Measurements from ENCODE around the gene MORF4L2. TPM values are rescaled to one million over a fixed set of nuclear protein-coding genes. Genes with fewer than 3 reads are reported as not detected.

MORF4L2 gene
- total RNA-seq, 2 experiments from 2014 or later, result 201 to 212 TPM

DNA sequence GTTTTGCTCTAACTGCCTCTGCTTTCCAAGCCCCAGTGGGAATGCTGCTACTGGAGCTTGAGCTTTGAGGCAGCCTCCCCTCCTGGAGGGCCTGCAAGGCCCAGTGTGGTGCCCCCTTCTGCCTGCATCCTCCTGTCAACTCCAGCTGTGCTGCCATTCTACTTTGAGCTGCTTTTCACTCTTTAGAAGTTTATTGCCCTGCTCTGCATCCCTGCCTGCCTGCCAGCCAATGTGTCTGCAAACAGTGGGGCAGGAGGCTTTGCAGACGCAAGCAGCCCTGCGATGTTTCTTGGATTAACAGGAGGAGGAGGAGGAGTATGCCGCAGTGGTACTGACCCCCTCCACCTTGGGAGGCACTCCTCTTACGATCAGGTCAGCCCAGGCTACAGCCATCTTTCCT is 40.6 kb upstream of the MORF4L2 start:
- intact Hi-C loops (cut with DNase I, micrococcal nuclease), result no loop called here

GRCh38 chrX:103726477-103726876 is 40.0 kb upstream of the MORF4L2 start:
- DNase-seq, result no peak
- intact Hi-C loops (cut with DNase I, micrococcal nuclease), result no loop called here
- CTCF ChIA-PET, result no interaction called here
- Histone ChIP-seq H3K27me3 (ENCODE audit: control insufficient read depth in 1 of 2, insufficient read depth in 2 of 2, low read length in 2 of 2) (no peaks in the 10 kb centered on the region), H3K4me3 (ENCODE audit: low read length) (no peak overlapping the region), H3K36me3 (ENCODE audit: insufficient read depth, low read length) (no peaks in the 10 kb centered on the region), H3K9me3 (ENCODE audit: control insufficient read depth in 1 of 2, insufficient read depth in 1 of 2, low read length in 2 of 2) (no peaks in the 10 kb centered on the region), H3K4me1 (ENCODE audit: insufficient read depth, low read length) (no peaks in the 10 kb centered on the region), H3K27ac (ENCODE audit: low read depth in 1 of 2, low read length in 2 of 2) (no peak overlapping the region)
- H3K36me3 Mint-ChIP-seq (ENCODE audit: low read depth), result no peaks in the 10 kb centered on the region
- H3K9me3 Mint-ChIP-seq, result no peaks in the 10 kb centered on the region
- no peak overlapping the region for H3K4me3 Mint-ChIP-seq
- H3K4me1 Mint-ChIP-seq (ENCODE audit: low read depth), result no peaks in the 10 kb centered on the region
- H3K27me3 Mint-ChIP-seq, result no peaks in the 10 kb centered on the region
- TF ChIP-seq, protein P1, sequence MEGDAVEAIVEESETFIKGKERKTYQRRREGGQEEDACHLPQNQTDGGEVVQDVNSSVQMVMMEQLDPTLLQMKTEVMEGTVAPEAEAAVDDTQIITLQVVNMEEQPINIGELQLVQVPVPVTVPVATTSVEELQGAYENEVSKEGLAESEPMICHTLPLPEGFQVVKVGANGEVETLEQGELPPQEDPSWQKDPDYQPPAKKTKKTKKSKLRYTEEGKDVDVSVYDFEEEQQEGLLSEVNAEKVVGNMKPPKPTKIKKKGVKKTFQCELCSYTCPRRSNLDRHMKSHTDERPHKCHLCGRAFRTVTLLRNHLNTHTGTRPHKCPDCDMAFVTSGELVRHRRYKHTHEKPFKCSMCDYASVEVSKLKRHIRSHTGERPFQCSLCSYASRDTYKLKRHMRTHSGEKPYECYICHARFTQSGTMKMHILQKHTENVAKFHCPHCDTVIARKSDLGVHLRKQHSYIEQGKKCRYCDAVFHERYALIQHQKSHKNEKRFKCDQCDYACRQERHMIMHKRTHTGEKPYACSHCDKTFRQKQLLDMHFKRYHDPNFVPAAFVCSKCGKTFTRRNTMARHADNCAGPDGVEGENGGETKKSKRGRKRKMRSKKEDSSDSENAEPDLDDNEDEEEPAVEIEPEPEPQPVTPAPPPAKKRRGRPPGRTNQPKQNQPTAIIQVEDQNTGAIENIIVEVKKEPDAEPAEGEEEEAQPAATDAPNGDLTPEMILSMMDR (IDR thresholded peaks at IDR 0.05), result no peak
- POLR2A ChIA-PET, result no interaction called here
- no peak for ATAC-seq (ENCODE audit: poor library complexity)
- no peak overlapping the region for H3K27ac Mint-ChIP-seq

More for the DNA sequence above, 40.6 kb upstream of the MORF4L2 start:
- H3K27me3 Mint-ChIP-seq, result no peaks in the 10 kb centered on the region
- no peaks in the 10 kb centered on the region for H3K36me3 Mint-ChIP-seq (ENCODE audit: low read depth)
- ChIA-PET POLR2A (no interaction called here), CTCF (no interaction called here)
- Histone ChIP-seq H3K4me3 (ENCODE audit: low read length) (no peak overlapping the region), H3K4me1 (ENCODE audit: insufficient read depth, low read length) (no peaks in the 10 kb centered on the region), H3K27me3 (ENCODE audit: control insufficient read depth in 1 of 2, insufficient read depth in 2 of 2, low read length in 2 of 2) (no peaks in the 10 kb centered on the region), H3K27ac (ENCODE audit: low read depth in 1 of 2, low read length in 2 of 2) (no peak overlapping the region), H3K36me3 (ENCODE audit: insufficient read depth, low read length) (no peaks in the 10 kb centered on the region), H3K9me3 (ENCODE audit: control insufficient read depth in 1 of 2, insufficient read depth in 1 of 2, low read length in 2 of 2) (no peaks in the 10 kb centered on the region)
- TF ChIP-seq, protein P1 (IDR thresholded peaks at IDR 0.05), result no peak
- no peaks in the 10 kb centered on the region for H3K9me3 Mint-ChIP-seq
- H3K4me1 Mint-ChIP-seq (ENCODE audit: low read depth), result no peaks in the 10 kb centered on the region
- DNase-seq (no peak), ATAC-seq (ENCODE audit: poor library complexity) (no peak)
- H3K4me3 Mint-ChIP-seq, result no peak overlapping the region
- H3K27ac Mint-ChIP-seq, result no peak overlapping the region

DNA sequence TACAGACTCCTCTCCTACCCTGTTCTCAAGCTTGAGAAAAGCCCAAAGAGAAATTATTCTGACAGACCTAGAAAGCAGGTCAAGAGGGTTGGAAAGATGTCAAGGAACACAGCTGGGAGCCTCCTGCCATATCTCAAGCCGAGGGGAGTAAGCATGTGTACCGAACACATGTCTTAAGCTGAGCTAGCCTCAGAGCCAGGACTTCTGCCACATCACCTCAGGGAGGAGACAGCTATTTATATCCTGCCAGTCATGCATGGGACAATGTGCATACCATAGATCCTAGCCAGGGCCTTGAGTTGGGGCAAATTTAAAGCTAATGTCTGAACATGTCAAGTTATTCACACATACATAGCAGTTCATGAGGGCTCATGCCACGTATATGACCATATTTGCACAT is 36.0 kb upstream of the MORF4L2 start:
- H3K36me3 Mint-ChIP-seq (ENCODE audit: low read depth), result no peaks in the 10 kb centered on the region
- no peak for DNase-seq
- H3K9me3 Mint-ChIP-seq, result no peaks in the 10 kb centered on the region
- H3K27ac Mint-ChIP-seq, result no peak overlapping the region
- Histone ChIP-seq H3K36me3 (ENCODE audit: insufficient read depth, low read length) (no peaks in the 10 kb centered on the region), H3K4me3 (ENCODE audit: low read length) (no peak overlapping the region), H3K4me1 (ENCODE audit: insufficient read depth, low read length) (no peaks in the 10 kb centered on the region), H3K27me3 (ENCODE audit: control insufficient read depth in 1 of 2, insufficient read depth in 2 of 2, low read length in 2 of 2) (no peaks in the 10 kb centered on the region), H3K9me3 (ENCODE audit: control insufficient read depth in 1 of 2, insufficient read depth in 1 of 2, low read length in 2 of 2) (no peaks in the 10 kb centered on the region), H3K27ac (ENCODE audit: low read depth in 1 of 2, low read length in 2 of 2) (no peak overlapping the region)
- POLR2A ChIA-PET, result no interaction called here
- no peak overlapping the region for H3K4me3 Mint-ChIP-seq
- intact Hi-C loops (cut with DNase I, micrococcal nuclease), result no loop called here
- no peaks in the 10 kb centered on the region for H3K4me1 Mint-ChIP-seq (ENCODE audit: low read depth)
- TF ChIP-seq, protein P1 (IDR thresholded peaks at IDR 0.05), result no peak
- CTCF ChIA-PET, result interaction anchor here (0.9 kb wide), 1 partner anchor 11 kb away, joined by 3 read pairs; no protein-coding TSS in a partner anchor
- no peak for ATAC-seq (ENCODE audit: poor library complexity)
- H3K27me3 Mint-ChIP-seq, result no peaks in the 10 kb centered on the region

Measured in CD4-positive, alpha-beta T cell (primary cell).